DOHH2 (cell line): ENCODE results near the gene ARFIP1.

ENCODE experiments used
- EZH2phosphoT487 ChIP-seq: fragments of 200-600 bp; sonication (generic); IDR thresholded peaks from 2 replicates; pipeline ENCODE4 v1.6.1; 2017; ENCODE audit warnings: borderline replicate concordance, mild to moderate bottlenecking, antibody characterized with exemption, low read length, moderate library complexity, mixed read lengths
- TF ChIP-seq, protein P1 (sequence below): fragments of 200-600 bp; sonication (generic); IDR thresholded peaks from one replicate; pipeline ENCODE4 v1.5.1; 2014; ENCODE audit warnings: antibody characterized with exemption, mild to moderate bottlenecking, low read depth, low read length; ENCODE audit not compliant: poor library complexity, severe bottlenecking

DNA sequence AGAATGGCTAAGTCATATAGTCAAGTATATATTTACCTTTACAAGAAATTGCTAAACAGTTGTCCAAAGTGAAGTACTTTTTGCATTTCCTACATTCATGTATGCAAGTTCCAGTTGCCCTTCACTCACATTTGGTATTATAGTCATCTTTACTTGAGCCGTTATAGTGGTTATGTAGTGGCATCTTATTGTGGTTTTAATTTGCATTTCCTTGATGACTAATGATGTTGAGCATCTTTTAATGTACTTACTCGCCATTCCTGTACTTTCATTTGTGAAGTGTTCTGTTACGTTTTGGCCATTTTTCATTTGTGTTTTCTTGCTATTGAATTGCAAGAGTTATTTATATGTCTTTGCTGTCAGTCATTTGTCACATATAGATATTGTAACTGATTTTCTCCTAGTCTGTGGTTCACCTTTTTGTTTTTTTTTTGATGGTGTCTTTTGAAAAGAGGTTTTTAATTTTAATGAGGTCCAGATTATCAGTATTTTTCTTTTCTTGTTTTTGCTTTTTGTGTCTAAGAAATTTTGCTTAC, 27.6 kb downstream of the ARFIP1 start:
- TF ChIP-seq, protein P1, sequence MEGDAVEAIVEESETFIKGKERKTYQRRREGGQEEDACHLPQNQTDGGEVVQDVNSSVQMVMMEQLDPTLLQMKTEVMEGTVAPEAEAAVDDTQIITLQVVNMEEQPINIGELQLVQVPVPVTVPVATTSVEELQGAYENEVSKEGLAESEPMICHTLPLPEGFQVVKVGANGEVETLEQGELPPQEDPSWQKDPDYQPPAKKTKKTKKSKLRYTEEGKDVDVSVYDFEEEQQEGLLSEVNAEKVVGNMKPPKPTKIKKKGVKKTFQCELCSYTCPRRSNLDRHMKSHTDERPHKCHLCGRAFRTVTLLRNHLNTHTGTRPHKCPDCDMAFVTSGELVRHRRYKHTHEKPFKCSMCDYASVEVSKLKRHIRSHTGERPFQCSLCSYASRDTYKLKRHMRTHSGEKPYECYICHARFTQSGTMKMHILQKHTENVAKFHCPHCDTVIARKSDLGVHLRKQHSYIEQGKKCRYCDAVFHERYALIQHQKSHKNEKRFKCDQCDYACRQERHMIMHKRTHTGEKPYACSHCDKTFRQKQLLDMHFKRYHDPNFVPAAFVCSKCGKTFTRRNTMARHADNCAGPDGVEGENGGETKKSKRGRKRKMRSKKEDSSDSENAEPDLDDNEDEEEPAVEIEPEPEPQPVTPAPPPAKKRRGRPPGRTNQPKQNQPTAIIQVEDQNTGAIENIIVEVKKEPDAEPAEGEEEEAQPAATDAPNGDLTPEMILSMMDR = no peak
- TF ChIP-seq EZH2phosphoT487 = no peak
